Esophagus mucosa (tissue), 1 donor: Measurements from ENCODE around the gene ARHGAP31. TPM values are rescaled to one million over a fixed set of nuclear protein-coding genes. Genes with fewer than 3 reads are reported as not detected.
A peak's percentile ranks its signal among the peaks of the same experiment; 100 is the strongest.
"Not testable (repeated sequence)": the region's sequence is repeated elsewhere in the genome, so short reads cannot be mapped to it uniquely, and the experiment has no call there.

Source experiments
- ATAC-seq: fragments of 200-7000 bp; cut with Tn5 transposase; one replicate; pipeline ENCODE4 v1.9.1; 2020
- total RNA-seq: library from RNA; stranded (reverse); gene quantifications from one replicate; pipeline ENCODE4 v1.2.4, GENCODE V29; 2023
- donor health status: DM: yes; HTN: yes; CAD: no.

Gene ARHGAP31
- 4.3 TPM for total RNA-seq

- peak; percentile 79 for ATAC-seq
These were observed at the start of gene ARHGAP31 for GRCh38 chr3:119293871-119294695. Gene ARHGAP31 (plus strand): TSS chr3:119294383. CDS start chr3:119294905, 522 bp downstream.

GRCh38 chr3:119245778-119246177, 48.4 kb upstream of the ARHGAP31 start:
- no peak for ATAC-seq

GRCh38 chr3:119255214-119255613, 39.0 kb upstream of the ARHGAP31 start:
- no peak for ATAC-seq

- ATAC-seq, result peak; percentile 44
These were observed 37.1 kb upstream of the ARHGAP31 start for GRCh38 chr3:119257111-119257510.

- peak; percentile 88 for ATAC-seq
These were observed 36.4 kb upstream of the ARHGAP31 start for GRCh38 chr3:119257654-119258410.

GRCh38 chr3:119258915-119259314, 35.3 kb upstream of the ARHGAP31 start:
- peak; percentile 41 for ATAC-seq

GRCh38 chr3:119259821-119260220, 34.4 kb upstream of the ARHGAP31 start:
- no peak for ATAC-seq

- peak; percentile 72 for ATAC-seq
These were observed 33.1 kb upstream of the ARHGAP31 start for GRCh38 chr3:119261055-119261454.

- not testable (repeated sequence) for ATAC-seq
These were observed 24.0 kb upstream of the ARHGAP31 start for GRCh38 chr3:119270212-119270611.

GRCh38 chr3:119276680-119277079, 17.5 kb upstream of the ARHGAP31 start:
- ATAC-seq, result peak; percentile 42

GRCh38 chr3:119279101-119279554, 15.1 kb upstream of the ARHGAP31 start:
- ATAC-seq, result peak; percentile 51

- no peak for ATAC-seq
These were observed 14.5 kb upstream of the ARHGAP31 start for GRCh38 chr3:119279584-119280243.

- ATAC-seq, result peak; percentile 81
These were observed 5.3 kb upstream of the ARHGAP31 start for GRCh38 chr3:119288669-119289403.

GRCh38 chr3:119289404-119289770, 4.8 kb upstream of the ARHGAP31 start:
- peak; percentile 46 for ATAC-seq

GRCh38 chr3:119290613-119291012, 3.6 kb upstream of the ARHGAP31 start:
- no peak for ATAC-seq

- no peak for ATAC-seq
These were observed 3.0 kb upstream of the ARHGAP31 start for GRCh38 chr3:119291062-119291700.

- no peak for ATAC-seq
These were observed 1.5 kb upstream of the ARHGAP31 start for GRCh38 chr3:119292666-119293065.

- ATAC-seq, result peak; percentile 16
These were observed 895 bp upstream of the ARHGAP31 start for GRCh38 chr3:119293105-119293870.

- peak; percentile 47 for ATAC-seq
These were observed 801 bp downstream of the ARHGAP31 start for GRCh38 chr3:119294696-119295671.
